ENCODE results near the gene MAP4K3. TPM values are rescaled to one million over a fixed set of nuclear protein-coding genes. Genes with fewer than 3 reads are reported as not detected.

The MAP4K3 gene
- total RNA-seq, 1 experiment from 2014 or later: 26.6 TPM

DNA sequence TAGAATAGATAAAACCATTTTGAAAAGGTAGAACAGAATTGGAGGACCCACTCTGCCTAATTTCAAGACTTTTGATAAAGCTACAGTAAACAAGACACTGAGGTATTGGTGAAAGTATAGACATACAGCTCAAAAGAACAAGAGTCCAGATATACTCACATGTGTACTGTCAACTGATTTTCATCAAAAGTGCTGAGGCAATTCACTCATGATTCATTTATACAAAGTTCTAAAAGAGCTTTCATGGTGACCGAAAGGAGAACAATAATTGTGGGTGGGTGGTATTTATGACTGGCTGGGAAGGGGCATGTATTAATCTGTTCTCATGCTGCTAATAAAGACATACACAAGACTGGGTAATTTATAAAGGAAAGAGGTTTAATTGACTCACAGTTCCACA is 7.3 kb downstream of the MAP4K3 start:
- ATAC-seq (no peak), DNase-seq (ENCODE audit: low read depth, low spot score) (no peak)
- CTCF ChIA-PET: no interaction called here
- Histone ChIP-seq H3K9me3 (ENCODE audit: control insufficient read depth, insufficient read depth, low read depth, low read length) (no peaks in the 10 kb centered on the region), H3K27ac (ENCODE audit: low read length) (no peak overlapping the region), H3K4me3 (ENCODE audit: low read depth in 2 of 2, low read length in 2 of 2) (no peak overlapping the region), H3K36me3 (ENCODE audit: control insufficient read depth, insufficient read depth, low read length) (no peaks in the 10 kb centered on the region; the same call in 1 of the 2 replicates), H3K4me1 (ENCODE audit: control insufficient read depth, insufficient read depth, low read length) (peaks cover 42% of the 10 kb centered on the region), H3K27me3 (ENCODE audit: control insufficient read depth, insufficient read depth, low read length) (no peaks in the 10 kb centered on the region)
- TF ChIP-seq, protein P1, sequence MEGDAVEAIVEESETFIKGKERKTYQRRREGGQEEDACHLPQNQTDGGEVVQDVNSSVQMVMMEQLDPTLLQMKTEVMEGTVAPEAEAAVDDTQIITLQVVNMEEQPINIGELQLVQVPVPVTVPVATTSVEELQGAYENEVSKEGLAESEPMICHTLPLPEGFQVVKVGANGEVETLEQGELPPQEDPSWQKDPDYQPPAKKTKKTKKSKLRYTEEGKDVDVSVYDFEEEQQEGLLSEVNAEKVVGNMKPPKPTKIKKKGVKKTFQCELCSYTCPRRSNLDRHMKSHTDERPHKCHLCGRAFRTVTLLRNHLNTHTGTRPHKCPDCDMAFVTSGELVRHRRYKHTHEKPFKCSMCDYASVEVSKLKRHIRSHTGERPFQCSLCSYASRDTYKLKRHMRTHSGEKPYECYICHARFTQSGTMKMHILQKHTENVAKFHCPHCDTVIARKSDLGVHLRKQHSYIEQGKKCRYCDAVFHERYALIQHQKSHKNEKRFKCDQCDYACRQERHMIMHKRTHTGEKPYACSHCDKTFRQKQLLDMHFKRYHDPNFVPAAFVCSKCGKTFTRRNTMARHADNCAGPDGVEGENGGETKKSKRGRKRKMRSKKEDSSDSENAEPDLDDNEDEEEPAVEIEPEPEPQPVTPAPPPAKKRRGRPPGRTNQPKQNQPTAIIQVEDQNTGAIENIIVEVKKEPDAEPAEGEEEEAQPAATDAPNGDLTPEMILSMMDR (IDR thresholded peaks at IDR 0.05): no peak
- TF ChIP-seq TCF7L2 (IDR thresholded peaks at IDR 0.05; ENCODE audit: low read depth, low read length): no peak
- no peak for TF ChIP-seq SIN3A (IDR thresholded peaks at IDR 0.05; ENCODE audit: borderline replicate concordance, insufficient read depth, low read depth, low read length)
- TF ChIP-seq, protein P2, sequence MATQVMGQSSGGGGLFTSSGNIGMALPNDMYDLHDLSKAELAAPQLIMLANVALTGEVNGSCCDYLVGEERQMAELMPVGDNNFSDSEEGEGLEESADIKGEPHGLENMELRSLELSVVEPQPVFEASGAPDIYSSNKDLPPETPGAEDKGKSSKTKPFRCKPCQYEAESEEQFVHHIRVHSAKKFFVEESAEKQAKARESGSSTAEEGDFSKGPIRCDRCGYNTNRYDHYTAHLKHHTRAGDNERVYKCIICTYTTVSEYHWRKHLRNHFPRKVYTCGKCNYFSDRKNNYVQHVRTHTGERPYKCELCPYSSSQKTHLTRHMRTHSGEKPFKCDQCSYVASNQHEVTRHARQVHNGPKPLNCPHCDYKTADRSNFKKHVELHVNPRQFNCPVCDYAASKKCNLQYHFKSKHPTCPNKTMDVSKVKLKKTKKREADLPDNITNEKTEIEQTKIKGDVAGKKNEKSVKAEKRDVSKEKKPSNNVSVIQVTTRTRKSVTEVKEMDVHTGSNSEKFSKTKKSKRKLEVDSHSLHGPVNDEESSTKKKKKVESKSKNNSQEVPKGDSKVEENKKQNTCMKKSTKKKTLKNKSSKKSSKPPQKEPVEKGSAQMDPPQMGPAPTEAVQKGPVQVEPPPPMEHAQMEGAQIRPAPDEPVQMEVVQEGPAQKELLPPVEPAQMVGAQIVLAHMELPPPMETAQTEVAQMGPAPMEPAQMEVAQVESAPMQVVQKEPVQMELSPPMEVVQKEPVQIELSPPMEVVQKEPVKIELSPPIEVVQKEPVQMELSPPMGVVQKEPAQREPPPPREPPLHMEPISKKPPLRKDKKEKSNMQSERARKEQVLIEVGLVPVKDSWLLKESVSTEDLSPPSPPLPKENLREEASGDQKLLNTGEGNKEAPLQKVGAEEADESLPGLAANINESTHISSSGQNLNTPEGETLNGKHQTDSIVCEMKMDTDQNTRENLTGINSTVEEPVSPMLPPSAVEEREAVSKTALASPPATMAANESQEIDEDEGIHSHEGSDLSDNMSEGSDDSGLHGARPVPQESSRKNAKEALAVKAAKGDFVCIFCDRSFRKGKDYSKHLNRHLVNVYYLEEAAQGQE (IDR thresholded peaks at IDR 0.05; ENCODE audit: insufficient read depth in 1 of 2, low read depth in 2 of 2, low read length in 1 of 2): no peak
- TF ChIP-seq POLR2AphosphoS5 (IDR thresholded peaks at IDR 0.05; ENCODE audit: low read depth, low read length): no peak
- in situ Hi-C loops (cut with HindIII; ENCODE audit: low pct_unique_long_range_greater_than_20kb, low sequenced_read_pairs): no loop called here
- intact Hi-C loops (cut with micrococcal nuclease; ENCODE audit: unreplicated experiment): no loop called here
- BruUV-seq (replicated peaks): no TSS peak
- POLR2A ChIA-PET: no interaction called here

DNA sequence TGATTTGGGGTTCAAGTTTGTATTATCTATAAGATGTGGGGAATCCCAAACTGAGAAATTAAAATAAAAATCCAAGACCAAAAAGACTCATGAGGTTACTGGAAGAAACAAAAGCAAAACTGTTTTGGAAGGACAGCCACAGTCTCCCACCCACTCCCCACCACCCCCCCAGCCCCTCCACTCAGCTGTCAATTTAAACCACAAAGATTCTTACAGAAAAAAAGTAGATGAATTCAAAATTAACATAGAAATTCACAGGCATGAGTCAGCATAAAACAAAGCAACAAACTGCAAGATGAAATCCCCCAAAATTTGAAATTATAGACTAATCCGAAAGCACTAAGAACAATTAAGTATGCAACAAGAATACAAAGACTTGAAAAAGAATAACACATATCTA is 12.1 kb downstream of the MAP4K3 start:
- no peaks in the 10 kb centered on the region for H3K9me3 ChIP-seq (ENCODE audit: control insufficient read depth, insufficient read depth, low read depth, low read length)
- ATAC-seq (no peak), DNase-seq (ENCODE audit: low read depth, low spot score) (no peak)
- ChIA-PET POLR2A (no interaction called here), CTCF (no interaction called here)
- no peaks in the 10 kb centered on the region; the same call in 1 of the 2 replicates for H3K36me3 ChIP-seq (ENCODE audit: control insufficient read depth, insufficient read depth, low read length)
- H3K27ac ChIP-seq (ENCODE audit: low read length): no peak overlapping the region
- in situ Hi-C loops (cut with HindIII; ENCODE audit: low pct_unique_long_range_greater_than_20kb, low sequenced_read_pairs): no loop called here
- BruUV-seq (replicated peaks): no TSS peak
- H3K27me3 ChIP-seq (ENCODE audit: control insufficient read depth, insufficient read depth, low read length): no peaks in the 10 kb centered on the region
- TF ChIP-seq TCF7L2 (IDR thresholded peaks at IDR 0.05; ENCODE audit: low read depth, low read length): no peak
- TF ChIP-seq, protein P1 (IDR thresholded peaks at IDR 0.05): no peak
- no peak for TF ChIP-seq SIN3A (IDR thresholded peaks at IDR 0.05; ENCODE audit: borderline replicate concordance, insufficient read depth, low read depth, low read length)
- TF ChIP-seq POLR2AphosphoS5 (IDR thresholded peaks at IDR 0.05; ENCODE audit: low read depth, low read length): no peak
- H3K4me1 ChIP-seq (ENCODE audit: control insufficient read depth, insufficient read depth, low read length): peaks cover 7% of the 10 kb centered on the region; the same call in 1 of the 2 replicates
- intact Hi-C loops (cut with micrococcal nuclease; ENCODE audit: unreplicated experiment): no loop called here
- no peak overlapping the region for H3K4me3 ChIP-seq (ENCODE audit: low read depth in 2 of 2, low read length in 2 of 2)

Data from Panc1 (cell line).